Activated T-helper 2 cell treated with anti-CD3 and anti-CD28 coated beads, Interferon-gamma antibody, Interleukin-2, Interleukin-4, amounts not matched to agents 10 μg/mL and 5 μg/mL and 100 μg/mL, durations not matched to agents 14 hours and 24 hours and 36 hours (primary cell): ENCODE data around the gene MORN1. TPM values are rescaled to one million over a fixed set of nuclear protein-coding genes. Genes with fewer than 3 reads are reported as not detected.

Source experiments
- DNase-seq: peaks from one replicate; pipeline ENCODE4 v3.0.0; 2021; ENCODE audit warnings: low spot score
- H3K27ac Mint-ChIP-seq: one replicate; pipeline ENCODE4 v1.8.0; 2021; ENCODE audit warnings: mixed read lengths
- H3K27me3 Mint-ChIP-seq: one replicate; pipeline ENCODE4 v1.8.0; 2021; ENCODE audit warnings: low read depth, mixed read lengths
- H3K36me3 Mint-ChIP-seq: one replicate; pipeline ENCODE4 v1.8.0; 2021; ENCODE audit warnings: low read depth, mixed read lengths
- H3K4me1 Mint-ChIP-seq: one replicate; pipeline ENCODE4 v1.8.0; 2021; ENCODE audit warnings: low read depth, mixed read lengths
- H3K4me3 Mint-ChIP-seq: one replicate; pipeline ENCODE4 v1.8.0; 2021; ENCODE audit warnings: low read depth, mild to moderate bottlenecking, moderate library complexity, mixed read lengths
- H3K9me3 Mint-ChIP-seq: one replicate; pipeline ENCODE4 v1.8.0; 2021; ENCODE audit warnings: mixed read lengths
- intact Hi-C: fragments of 100-400 bp; cut with micrococcal nuclease; formaldehyde crosslinking; loops from one replicate; pipeline ENCODE4 v1.15.1; 2023
- total RNA-seq: library from RNA; stranded (reverse); gene quantifications from 2 replicates; pipeline ENCODE4 v1.2.3, GENCODE V29; 2022

Gene MORN1
- total RNA-seq, 1 donor from 2014 or later = 7.5 TPM

GRCh38 chr1:2378956-2379732, 12.2 kb downstream of the MORN1 start:
- Mint-ChIP-seq H3K9me3 (no peaks in the 10 kb centered on the region), H3K4me1 (no peaks in the 10 kb centered on the region), H3K27ac (no peak overlapping the region), H3K27me3 (no peaks in the 10 kb centered on the region), H3K4me3 (no peak overlapping the region), H3K36me3 (no peaks in the 10 kb centered on the region)
- DNase-seq = no peak
- intact Hi-C loops = no loop called here

- Mint-ChIP-seq H3K36me3 (no peaks in the 10 kb centered on the region), H3K9me3 (no peaks in the 10 kb centered on the region), H3K27ac (no peak overlapping the region), H3K4me3 (no peak overlapping the region), H3K27me3 (no peaks in the 10 kb centered on the region), H3K4me1 (no peaks in the 10 kb centered on the region)
- no peak for DNase-seq
- intact Hi-C loops = no loop called here
Measured at GRCh38 chr1:2378441-2378851, 12.9 kb downstream of the MORN1 start.

GRCh38 chr1:2377751-2378440, 13.5 kb downstream of the MORN1 start:
- intact Hi-C loops = no loop called here
- H3K27ac Mint-ChIP-seq = no peak overlapping the region
- H3K27me3 Mint-ChIP-seq = no peaks in the 10 kb centered on the region
- DNase-seq = no peak
- H3K4me1 Mint-ChIP-seq = no peaks in the 10 kb centered on the region
- H3K9me3 Mint-ChIP-seq = no peaks in the 10 kb centered on the region
- no peaks in the 10 kb centered on the region for H3K36me3 Mint-ChIP-seq
- H3K4me3 Mint-ChIP-seq = no peak overlapping the region

- H3K4me1 Mint-ChIP-seq = no peaks in the 10 kb centered on the region
- no peak overlapping the region for H3K4me3 Mint-ChIP-seq
- no peak for DNase-seq
- H3K36me3 Mint-ChIP-seq = no peaks in the 10 kb centered on the region
- intact Hi-C loops = no loop called here
- H3K27me3 Mint-ChIP-seq = no peaks in the 10 kb centered on the region
- no peak overlapping the region for H3K27ac Mint-ChIP-seq
- no peaks in the 10 kb centered on the region for H3K9me3 Mint-ChIP-seq
Measured at GRCh38 chr1:2376931-2377672, 14.3 kb downstream of the MORN1 start.

- H3K27ac Mint-ChIP-seq = no peak overlapping the region
- no peak for DNase-seq
- H3K4me3 Mint-ChIP-seq = no peak overlapping the region
- intact Hi-C loops = no loop called here
- H3K27me3 Mint-ChIP-seq = no peaks in the 10 kb centered on the region
- H3K9me3 Mint-ChIP-seq = no peaks in the 10 kb centered on the region
- no peaks in the 10 kb centered on the region for H3K4me1 Mint-ChIP-seq
- no peaks in the 10 kb centered on the region for H3K36me3 Mint-ChIP-seq
Measured at GRCh38 chr1:2376261-2376741, 15.1 kb downstream of the MORN1 start.

GRCh38 chr1:2375923-2376260, 15.5 kb downstream of the MORN1 start:
- no peak for DNase-seq
- no peaks in the 10 kb centered on the region for H3K4me1 Mint-ChIP-seq
- H3K27ac Mint-ChIP-seq = no peak overlapping the region
- no peaks in the 10 kb centered on the region for H3K9me3 Mint-ChIP-seq
- H3K27me3 Mint-ChIP-seq = no peaks in the 10 kb centered on the region
- H3K4me3 Mint-ChIP-seq = no peak overlapping the region
- no peaks in the 10 kb centered on the region for H3K36me3 Mint-ChIP-seq
- intact Hi-C loops = no loop called here

GRCh38 chr1:2375246-2375922, 16.0 kb downstream of the MORN1 start:
- Mint-ChIP-seq H3K27me3 (no peaks in the 10 kb centered on the region), H3K36me3 (no peaks in the 10 kb centered on the region), H3K27ac (no peak overlapping the region), H3K4me1 (no peaks in the 10 kb centered on the region), H3K9me3 (no peaks in the 10 kb centered on the region), H3K4me3 (no peak overlapping the region)
- no peak for DNase-seq
- intact Hi-C loops = no loop called here

- Mint-ChIP-seq H3K27me3 (no peaks in the 10 kb centered on the region), H3K4me1 (no peaks in the 10 kb centered on the region), H3K36me3 (no peaks in the 10 kb centered on the region), H3K9me3 (no peaks in the 10 kb centered on the region), H3K4me3 (no peak overlapping the region), H3K27ac (no peak overlapping the region)
- DNase-seq = no peak
- intact Hi-C loops = no loop called here
Measured at GRCh38 chr1:2374252-2375155, 16.9 kb downstream of the MORN1 start.

GRCh38 chr1:2373551-2374251, 17.7 kb downstream of the MORN1 start:
- intact Hi-C loops = no loop called here
- no peaks in the 10 kb centered on the region for H3K9me3 Mint-ChIP-seq
- no peaks in the 10 kb centered on the region for H3K4me1 Mint-ChIP-seq
- no peaks in the 10 kb centered on the region for H3K36me3 Mint-ChIP-seq
- H3K27me3 Mint-ChIP-seq = no peaks in the 10 kb centered on the region
- no peak for DNase-seq
- H3K27ac Mint-ChIP-seq = no peak overlapping the region
- H3K4me3 Mint-ChIP-seq = no peak overlapping the region

GRCh38 chr1:2372551-2373490, 18.5 kb downstream of the MORN1 start:
- Mint-ChIP-seq H3K27me3 (no peaks in the 10 kb centered on the region), H3K27ac (no peak overlapping the region), H3K36me3 (no peaks in the 10 kb centered on the region), H3K4me1 (no peaks in the 10 kb centered on the region), H3K4me3 (no peak overlapping the region), H3K9me3 (no peaks in the 10 kb centered on the region)
- intact Hi-C loops = no loop called here
- DNase-seq = no peak
